Measurements from ENCODE around the gene NFRKB.

DNA sequence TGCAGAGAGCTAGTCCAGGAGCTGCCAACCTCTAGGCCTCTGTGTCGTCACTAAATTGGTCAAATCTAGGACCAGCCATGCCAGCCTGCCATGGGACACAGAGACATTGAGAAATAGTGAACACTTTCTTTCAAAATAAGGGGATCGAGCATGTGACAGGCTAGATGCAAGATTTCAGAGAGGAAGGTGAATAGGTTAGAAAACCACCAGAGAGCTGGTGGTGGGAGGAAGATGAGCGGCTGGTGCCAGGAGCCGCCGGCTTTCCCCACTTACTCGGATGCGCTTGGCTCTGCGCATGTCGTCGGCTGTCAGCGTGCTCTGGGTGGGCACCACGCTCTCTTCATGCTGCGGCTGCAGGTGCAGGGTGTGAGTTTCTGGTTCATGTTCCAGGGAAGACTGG, 35.4 kb upstream of the NFRKB start:
- TF ChIP-seq, protein P1, sequence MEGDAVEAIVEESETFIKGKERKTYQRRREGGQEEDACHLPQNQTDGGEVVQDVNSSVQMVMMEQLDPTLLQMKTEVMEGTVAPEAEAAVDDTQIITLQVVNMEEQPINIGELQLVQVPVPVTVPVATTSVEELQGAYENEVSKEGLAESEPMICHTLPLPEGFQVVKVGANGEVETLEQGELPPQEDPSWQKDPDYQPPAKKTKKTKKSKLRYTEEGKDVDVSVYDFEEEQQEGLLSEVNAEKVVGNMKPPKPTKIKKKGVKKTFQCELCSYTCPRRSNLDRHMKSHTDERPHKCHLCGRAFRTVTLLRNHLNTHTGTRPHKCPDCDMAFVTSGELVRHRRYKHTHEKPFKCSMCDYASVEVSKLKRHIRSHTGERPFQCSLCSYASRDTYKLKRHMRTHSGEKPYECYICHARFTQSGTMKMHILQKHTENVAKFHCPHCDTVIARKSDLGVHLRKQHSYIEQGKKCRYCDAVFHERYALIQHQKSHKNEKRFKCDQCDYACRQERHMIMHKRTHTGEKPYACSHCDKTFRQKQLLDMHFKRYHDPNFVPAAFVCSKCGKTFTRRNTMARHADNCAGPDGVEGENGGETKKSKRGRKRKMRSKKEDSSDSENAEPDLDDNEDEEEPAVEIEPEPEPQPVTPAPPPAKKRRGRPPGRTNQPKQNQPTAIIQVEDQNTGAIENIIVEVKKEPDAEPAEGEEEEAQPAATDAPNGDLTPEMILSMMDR (IDR thresholded peaks at IDR 0.05; ENCODE audit: low read length), result no peak
- TF ChIP-seq EZH2 (IDR thresholded peaks at IDR 0.05; ENCODE audit: borderline replicate concordance, low read length), result no peak
